Stimulated activated CD4-positive, alpha-beta T cell treated with anti-CD3 and anti-CD28 coated beads, Interleukin-12 subunit alpha, Interleukin-12 subunit beta, amount 100 ng/mL, for 24 hours (primary cell): Measurements from ENCODE around the gene SRRD.
A peak's percentile ranks its signal among the peaks of the same experiment; 100 is the strongest.
"Not testable (repeated sequence)": the region's sequence is repeated elsewhere in the genome, so short reads cannot be mapped to it uniquely, and the experiment has no call there.

ENCODE experiments used
- DNase-seq, 2 experiments: peaks; one replicate each; pipeline ENCODE4 v3.0.0-alpha.2; 2020; ENCODE audit warnings: low read depth in 2 of 2

The SRRD gene, protein sequence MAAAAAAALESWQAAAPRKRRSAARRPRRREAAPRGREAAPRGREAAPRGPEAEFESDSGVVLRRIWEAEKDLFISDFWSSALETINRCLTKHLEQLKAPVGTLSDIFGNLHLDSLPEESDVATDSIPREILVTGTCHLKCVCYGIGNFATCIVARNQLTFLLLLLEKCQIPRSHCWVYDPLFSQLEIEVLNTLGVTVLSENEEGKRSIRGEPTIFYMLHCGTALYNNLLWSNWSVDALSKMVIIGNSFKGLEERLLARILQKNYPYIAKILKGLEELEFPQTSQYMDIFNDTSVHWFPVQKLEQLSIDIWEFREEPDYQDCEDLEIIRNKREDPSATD

DNA sequence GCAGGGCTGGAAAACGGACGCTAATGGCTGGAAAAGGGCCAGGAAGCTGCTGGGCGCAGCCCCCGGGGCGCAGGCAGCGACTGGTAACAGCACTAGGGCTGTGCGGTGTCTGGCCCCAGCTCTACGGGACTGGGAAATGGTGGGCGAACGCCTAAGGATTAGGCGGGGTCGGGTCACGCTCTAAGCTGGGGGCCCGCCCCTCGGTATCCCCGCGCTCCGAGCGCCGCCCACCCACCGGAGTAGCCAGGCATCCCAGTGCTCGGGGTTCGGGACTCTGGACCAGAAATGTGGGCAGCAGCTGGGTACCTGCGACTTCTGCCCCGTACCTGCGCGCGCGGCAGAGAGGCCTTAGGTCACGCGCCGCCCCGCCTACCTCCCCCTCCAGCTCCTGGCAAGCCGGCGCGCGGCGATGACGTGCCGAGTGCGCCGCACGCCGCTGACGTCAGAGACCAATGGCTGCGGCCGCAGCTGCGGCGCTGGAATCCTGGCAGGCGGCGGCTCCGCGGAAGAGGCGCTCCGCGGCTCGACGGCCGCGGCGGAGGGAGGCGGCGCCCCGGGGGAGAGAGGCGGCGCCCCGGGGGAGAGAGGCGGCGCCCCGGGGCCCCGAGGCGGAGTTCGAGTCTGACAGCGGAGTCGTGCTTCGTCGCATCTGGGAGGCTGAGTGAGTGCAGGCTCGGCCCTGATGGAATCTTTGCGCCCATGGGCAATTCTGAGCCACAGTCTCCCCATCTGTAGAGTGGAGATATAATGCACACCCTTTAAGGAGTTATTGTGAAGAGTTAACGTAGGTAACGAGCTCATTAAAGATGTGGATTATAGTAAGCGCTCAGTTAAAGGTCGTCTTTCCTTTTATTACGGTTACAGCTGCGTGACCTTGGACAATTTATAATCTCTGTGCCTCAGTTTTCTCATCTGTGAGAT, at the start of gene SRRD, which contains the start of gene HPS4:
Gene SRRD, plus strand, starts transcription at position 439 of the 921 bp plus-strand sequence. Its CDS starts 14 bp downstream, at position 453.
Gene HPS4, minus strand, starts transcription at position 345 of the 921 bp plus-strand sequence. CDS start 2,021 bp downstream, outside the sequence.
- DNase-seq, result peak; percentile 79 to 81

DNA sequence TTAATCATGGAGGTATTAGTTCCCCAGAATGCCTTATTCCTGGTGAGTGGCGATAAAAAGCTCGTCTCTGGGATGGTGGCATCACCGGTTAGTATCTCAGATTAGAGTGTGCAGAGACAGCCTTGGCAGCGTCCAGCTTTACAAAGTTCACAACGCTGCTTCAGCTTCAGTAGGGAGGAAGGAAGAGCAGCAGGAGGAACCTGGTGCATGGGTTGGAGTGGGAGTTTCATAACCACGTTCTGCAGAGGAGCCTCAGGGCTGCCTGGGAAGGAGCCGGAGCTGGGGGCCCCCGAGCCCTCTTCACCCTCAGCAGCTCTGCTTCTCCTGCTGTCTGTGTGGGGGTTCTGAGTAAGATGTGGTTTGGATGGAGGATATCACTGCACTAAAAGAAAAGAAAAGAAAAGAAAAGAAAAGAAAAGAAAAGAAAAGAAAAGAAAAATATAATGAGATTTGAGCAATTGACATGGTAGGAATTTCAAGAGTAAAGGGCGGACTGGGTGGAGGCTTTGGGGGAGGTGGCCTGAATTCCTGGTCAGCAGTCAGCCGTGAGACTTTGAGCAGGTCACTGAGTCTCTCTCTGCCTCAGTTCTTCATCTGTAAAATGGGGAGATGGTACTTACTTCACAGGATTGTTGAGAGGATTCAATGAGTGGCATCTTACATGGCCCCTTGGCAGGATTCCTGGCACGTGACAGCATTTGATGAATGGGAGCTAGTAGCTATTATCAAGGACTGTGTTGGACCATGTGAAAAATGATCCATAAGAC, 48.2 kb upstream of the SRRD start:
- DNase-seq, result no peak

DNA sequence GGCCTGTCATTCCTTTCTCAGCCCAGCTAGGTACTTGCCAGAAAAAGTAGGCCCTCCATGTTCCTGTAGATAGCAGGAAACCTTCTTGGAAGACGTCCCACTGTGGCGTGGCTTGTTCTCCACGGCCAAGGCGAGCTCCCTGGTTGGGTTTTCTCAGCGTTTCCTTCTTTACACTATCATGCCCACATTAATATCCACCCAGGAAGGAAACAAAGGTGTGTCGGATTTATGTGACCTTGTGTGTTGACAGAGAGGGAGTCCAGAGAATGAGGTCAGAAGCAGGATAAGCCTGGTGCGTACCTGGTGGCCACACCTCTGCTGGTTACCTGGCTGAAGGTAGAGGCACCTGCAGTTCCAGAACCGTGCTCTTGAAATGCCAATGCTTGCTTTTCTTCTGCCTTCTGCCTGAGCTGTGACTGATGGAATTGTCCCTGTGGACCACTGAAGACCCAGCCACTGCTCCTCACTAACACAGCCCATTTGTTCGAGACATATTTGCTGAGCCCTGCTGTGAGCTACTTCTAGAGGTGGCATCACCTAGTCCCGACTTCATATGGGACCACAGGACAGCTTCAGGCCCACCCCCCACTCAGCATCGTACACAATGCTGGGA, 46.7 kb upstream of the SRRD start:
- no peak for DNase-seq

DNA sequence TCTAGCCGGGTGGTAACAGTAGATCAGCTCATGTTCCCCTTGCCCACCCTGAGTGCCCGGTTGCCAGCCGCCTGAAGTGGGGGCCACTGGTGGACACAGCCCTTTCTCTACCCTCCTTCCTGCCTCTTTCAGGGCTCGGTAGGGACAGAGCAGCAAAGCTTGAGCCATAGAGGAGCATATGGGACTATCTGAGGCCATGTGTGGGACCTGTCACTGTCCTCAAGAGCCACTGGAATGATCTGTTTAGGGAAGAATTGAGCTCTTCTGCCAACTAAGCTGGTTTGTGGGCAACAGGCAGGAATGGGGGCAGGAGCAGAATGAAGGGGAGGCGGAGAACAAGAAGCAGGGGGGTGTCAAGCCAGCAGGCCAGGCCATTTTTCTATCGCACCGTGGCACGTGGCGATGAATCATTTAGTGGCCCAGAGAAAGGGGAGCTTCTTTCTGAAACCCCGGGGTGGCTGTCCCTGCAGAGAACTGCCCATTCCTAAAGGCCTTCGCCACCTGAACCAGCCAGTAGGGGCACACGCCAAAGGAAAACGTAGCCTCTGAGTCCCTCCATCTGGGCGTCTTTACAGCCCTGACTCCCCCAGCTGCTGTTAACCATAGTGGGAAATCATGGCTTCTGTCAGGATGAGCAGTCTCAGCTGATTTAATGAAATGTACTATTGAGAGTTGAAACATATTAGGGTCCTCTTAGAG, 45.8 kb upstream of the SRRD start:
- no peak for DNase-seq

DNA sequence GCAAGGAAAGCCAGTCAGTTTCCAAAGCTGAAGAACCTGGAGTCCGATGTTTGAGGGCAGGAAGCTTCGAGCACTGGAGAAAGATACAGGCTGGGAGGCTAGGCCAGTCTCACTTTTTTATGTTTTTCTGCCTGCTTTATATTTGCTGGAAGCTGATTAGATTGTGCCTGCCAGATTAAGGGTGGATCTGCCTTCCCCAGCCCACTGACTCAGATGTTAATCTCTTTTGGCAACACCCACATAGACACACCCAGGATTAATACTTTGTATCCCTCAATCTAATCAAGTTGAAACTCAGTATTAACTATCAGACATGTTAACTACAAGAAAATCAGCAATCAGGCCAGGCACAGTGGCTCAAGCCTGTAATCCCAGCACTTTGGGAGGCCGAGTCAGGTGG, 44.9 kb upstream of the SRRD start:
- DNase-seq, result not testable (repeated sequence)

DNA sequence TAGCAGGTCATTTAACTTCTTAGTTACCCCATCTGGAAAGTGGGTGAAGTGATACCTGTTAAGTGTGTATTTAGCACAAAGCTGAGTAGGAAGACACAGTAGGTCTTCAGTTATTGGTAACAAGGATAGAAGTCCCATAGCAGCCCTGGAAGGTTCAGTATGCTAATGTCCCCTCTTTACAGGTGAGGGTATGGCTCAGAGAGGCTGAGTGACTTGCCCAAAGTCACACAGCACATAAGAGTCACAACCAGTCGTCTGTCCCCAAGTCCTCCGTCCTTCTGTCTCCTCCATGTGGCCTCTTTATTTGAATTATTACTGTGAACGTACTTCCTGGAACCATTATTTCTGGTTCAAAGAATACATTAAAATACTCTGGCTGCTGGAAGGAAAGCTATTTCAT, 44.1 kb upstream of the SRRD start:
- DNase-seq, result no peak

DNA sequence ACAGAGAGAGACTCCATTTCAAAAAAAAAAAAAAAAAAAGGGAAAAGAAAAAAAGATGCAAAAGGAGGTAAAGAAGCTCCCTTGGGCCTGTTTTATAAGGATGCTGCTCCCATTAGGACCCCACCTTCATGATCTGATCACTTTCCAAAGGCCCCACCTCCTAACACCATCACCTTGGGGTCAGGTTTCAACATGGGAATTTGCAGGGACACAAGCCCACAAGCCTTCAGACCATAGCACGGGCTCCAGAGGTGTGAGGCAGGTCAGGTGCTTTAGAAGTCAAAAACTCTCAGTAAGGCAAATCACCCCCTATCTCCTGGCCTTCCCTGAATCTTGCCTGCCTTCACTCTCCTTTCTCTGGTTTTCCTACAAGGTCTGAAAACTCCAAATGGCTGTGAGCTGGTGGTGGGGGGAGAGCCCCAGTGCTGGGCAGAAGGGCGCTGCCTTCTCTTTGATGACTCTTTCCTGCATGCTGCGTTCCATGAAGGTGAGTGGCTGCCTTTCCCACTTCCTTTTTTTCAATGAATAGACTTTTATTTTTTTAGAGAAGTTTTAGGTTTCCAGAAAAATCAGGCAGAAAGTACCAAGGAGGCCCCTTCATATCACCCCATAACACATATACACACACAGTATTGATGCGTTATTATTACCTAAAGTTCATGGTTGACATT, 41.5 kb upstream of the SRRD start:
- no peak for DNase-seq

DNA sequence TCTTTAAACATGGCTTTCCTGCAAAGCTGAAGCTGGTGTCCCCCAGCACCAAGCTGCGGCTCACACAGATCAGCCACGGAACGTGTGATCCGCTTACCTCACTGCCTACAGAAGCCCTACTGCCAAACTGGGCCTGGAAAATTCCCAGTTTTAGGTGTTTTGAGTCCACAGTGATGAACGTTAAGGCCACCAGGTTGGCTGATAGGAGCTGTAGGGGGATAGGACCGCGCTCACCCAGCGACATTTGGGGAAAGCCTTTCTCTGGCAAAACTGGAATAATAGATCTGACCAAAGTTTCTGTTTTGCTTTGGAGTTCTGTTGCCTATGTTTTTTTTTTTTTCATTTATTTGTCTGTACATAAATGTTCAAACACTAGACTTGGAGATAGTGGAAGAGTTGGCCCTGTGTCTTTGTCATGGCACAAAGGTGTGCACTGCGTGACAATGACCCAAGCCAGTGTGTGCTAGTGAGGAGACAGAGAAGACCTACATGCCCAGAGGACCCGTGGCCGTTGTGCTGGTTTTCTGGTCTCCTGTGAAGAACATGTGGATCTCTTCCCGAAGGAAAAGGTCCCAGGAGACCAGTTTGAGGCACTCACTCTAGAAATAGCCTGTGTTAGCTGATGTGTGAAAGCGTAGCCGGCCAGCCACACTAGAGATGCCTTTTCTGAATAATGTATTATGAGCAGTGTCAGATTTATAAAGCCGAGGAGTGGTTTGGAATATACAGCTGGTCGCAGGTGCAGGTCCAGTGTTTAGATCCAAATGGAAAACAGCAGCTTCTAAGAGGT, 39.6 kb upstream of the SRRD start:
- DNase-seq, result no peak

DNA sequence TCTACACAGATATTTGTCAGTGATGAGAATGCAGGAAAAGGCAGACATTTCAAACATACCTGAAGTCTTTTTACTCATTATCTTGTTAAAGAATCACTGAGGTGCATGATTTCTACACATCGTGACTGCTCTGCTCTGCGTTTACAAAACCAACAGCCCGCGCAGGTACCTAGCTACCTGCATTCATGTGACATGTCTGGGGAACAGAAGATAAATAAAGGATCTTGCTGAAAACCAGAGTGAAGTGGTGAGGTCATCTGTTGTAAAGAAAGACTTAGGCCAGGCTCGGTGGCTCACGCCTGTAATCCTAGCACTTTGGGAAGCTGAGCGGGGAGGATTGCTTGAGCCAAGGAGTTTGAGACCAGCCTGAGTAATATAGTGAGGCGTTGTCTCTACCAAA, 38.9 kb upstream of the SRRD start:
- no peak for DNase-seq

DNA sequence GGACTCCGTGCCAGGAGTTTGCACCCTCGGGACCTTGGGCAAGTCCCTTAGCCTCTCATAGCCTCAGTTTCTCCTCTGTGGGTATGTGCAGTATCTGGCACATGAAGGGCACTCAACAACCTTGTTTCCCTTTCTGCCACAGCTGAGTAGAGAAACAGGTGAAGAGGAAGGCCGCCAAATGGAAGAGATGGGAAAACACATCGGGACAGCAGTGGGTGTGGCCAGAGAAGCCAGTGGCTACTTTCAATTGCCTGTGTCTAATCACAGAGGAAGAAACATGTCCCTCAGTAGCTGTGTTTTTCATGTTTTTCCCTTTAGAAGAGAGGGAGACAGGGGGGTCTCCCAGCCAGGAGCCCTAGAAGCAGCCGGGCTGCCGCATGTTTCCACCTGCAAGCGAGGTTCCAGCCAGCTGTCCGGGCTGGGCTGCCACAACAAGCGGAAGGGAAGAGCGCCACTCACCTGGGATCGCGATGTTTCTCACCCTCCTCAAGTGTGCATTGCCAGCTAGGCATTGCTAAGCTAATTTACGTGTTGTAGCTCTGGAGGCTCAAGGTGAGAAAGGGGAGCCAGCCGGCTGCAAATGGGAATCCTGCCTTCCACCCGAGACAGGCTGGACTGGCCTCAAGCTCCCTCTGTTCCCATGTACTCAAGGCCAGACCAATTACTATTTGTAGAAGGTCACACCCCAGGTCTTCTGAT, 38.0 kb upstream of the SRRD start:
- no peak for DNase-seq

DNA sequence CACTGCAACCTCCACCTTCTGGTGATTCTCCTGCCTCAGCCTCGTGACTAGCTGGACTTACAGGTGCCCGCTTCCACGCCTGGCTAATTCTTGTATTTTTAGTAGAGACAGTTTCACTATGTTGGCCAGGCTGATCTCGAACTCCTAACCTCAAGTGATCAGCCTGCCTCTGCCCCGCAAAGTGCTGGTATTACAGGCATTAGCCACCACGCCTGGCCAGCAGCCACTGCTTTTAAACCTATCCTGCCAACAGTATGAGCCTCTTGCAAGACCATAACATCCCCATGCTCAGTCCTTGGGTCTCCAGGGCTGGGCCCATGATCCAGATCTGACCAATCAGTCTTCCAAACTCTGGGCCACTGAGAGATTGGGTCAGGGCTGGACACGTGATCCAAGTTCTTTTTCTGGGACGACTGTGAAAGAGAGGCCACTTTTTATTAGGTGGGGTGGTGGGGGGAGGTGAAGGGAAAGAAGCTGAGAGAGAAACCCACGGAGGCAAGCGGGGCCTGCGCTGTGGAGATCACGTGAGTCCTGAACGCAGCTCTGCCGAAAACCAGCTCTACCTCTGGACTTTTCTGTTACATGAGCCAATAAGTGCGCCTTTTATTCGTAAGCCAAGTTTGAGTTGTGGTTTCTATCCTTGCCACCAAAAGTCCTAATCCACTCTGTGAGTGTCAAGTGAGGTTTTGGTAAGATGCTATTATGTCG, 36.7 kb upstream of the SRRD start:
- no peak for DNase-seq

DNA sequence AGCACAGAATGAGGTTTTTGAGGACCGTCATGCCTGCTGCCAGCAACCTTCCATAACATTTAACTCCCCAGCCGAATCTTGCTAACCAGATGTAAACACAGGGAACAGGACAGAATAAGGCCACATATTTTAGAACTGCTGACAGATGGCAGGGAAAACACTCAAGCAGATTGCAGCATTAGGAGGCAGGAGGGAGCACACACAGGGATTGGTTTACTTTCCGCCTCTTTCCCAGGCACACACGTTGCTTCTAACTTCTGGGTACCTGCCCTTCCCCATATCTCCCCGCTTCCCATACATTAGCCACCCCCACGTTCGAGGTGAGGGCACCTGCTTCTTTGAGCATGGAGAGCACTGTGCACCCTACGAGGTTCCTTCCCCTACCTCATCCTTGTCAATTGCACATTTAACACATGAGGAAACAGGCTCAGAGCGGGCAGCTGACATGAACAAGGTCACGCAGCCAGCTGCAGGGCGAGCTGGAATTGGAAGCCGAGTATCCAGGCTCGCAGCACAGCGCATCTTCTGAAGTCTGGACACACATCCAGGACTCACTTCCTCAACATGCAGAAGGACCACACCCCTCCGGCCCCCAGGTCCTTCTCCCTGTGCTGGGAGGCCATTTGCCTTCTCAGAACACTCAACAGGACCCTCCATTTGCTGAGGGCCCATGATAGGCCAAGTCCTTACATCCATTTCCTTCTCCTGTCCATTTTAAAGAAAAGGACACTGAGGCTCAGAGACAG, 35.9 kb upstream of the SRRD start:
- DNase-seq, result no peak

DNA sequence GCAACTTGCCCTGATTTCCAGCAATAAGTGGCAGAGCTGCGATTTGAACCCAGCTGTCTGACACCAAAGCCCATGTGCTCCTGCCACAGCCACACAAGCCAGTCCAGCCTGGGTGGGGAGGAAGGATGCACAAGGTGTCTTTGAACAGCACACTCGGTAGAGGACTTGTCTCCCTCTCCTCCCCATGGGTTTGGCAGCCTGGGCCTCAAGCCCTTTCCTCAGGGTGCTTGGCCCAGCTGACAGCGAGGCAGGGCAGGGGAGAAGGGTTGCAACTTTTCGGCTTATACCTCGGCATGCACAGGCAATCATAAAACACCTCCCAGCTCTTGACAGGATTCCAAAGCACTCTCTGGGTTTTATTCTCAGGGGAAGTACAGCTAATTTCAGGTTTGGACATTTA, 35.3 kb upstream of the SRRD start:
- DNase-seq, result no peak

DNA sequence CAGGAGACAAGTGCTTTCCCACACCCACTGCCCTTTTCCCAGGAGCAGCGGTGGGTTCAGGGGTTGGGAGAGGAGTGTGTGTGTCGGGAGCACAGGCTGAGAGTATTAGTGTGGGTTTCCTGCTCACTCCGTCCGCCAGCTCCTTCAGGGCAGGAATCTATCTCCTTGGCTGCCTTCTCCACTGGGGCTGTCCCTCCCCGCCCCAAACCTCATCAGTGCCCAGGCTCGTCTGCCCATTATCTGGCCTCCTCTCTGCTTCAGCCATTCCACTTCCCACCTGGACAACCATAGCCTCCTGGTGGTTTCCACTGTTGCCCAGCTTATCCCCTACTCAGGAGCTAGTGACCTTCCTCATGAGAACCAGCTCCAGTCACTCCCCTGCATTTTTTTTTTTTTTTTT, 34.7 kb upstream of the SRRD start:
- DNase-seq, result no peak

DNA sequence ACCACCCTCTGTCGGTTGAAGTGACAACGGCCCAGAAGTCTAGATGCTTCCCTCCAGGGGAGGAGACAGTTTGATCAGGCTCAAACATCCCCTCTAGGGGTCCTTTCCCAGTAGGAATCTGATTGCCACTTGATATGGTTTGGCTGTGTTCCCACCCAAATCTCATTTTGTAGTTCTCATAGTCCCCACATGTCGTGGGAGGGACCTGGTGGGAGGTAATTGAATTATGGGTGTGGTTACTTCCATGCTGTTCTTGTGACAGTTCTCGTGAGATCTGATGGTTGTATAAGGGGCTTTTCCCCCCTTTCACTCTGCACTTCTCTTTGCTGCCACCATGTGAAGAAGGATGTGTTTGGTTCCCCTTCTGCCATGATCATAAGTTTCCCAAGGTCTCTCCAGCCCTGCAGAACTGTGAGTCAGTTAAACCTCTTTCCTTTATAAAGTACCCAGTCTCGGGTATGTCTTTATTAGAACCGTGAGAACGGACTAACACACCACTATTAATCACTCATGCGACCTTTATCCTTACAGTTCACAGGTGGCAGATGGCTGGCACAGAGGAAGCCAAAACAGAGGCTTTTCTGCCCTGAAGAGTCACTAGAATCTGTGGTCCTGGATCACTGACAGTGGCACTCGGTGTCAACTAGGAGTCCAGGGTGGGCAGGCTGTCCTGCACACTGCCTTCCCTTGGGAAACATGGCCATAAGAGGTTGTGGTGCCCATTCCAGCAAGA, 33.1 kb upstream of the SRRD start:
- no peak for DNase-seq

DNA sequence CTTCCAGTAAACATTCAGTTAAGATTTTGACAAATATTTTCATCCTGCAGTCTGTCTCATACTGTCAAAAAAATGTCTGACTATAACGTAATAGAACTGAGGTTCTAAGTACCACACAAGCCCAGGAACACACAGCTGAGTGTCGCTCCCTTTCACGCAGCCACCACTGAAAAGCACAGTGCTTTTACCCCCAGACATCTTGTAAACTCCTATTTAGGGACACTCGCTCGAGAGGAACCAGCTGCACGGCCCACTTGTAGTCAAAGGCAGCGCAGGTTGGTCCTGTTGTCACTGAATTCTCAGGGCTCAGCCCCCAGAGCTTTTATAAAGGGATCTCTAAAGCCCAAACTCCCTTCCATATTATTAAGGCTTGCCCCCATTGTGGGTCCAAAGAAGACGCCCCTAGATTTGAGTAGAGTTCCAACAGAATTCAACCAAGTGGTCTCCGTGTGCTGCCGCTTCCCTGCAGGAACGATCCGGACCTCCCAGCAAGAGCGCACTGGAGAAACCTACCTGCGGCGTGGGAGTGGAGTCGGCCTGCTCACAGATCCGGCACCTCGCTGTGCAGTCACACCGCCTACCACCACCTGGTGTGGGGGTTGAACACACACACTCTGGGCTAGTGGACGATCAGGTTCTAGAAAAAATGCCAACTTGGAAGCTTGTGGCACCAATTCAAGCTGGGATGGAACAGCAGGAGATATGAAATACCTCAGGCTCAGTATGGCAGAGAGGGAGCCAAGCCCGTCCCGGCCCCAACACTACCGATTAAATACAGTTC, 31.3 kb upstream of the SRRD start:
- no peak for DNase-seq
